K562 (cell line): Measurements from ENCODE around the gene PODN. TPM values are rescaled to one million over a fixed set of nuclear protein-coding genes. Genes with fewer than 3 reads are reported as not detected.

Experiments used
- ARID3A ChIP-seq: IDR thresholded peaks from 2 replicates; pipeline ENCODE4 v1.6.1; 2012; ENCODE audit warnings: low read depth, low read length, improper control_type of control experiment, borderline replicate concordance
- CREB5 ChIP-seq: fragments of 250-450 bp; sonication (Bioruptor Pico); IDR thresholded peaks from 2 replicates; pipeline ENCODE4 v1.5.0; 2020; ENCODE audit warnings: mild to moderate bottlenecking
- CTCFL ChIP-seq: IDR thresholded peaks from 2 replicates; pipeline ENCODE4 v1.6.1; 2011; ENCODE audit warnings: borderline replicate concordance, low read depth, mild to moderate bottlenecking, moderate library complexity, low read length; ENCODE audit not compliant: insufficient read depth, poor library complexity, severe bottlenecking
- CXXC5 ChIP-seq: fragments of 250-450 bp; sonication (Bioruptor Pico); IDR thresholded peaks from 2 replicates; pipeline ENCODE4 v1.8.0; 2022; ENCODE audit warnings: inconsistent platforms, mild to moderate bottlenecking, moderate library complexity
- IRF2 ChIP-seq: sonication (generic); formaldehyde crosslinking; IDR thresholded peaks from 2 replicates; pipeline ENCODE4 v1.8.1; 2022; ENCODE audit warnings: mild to moderate bottlenecking, missing genetic modification reagents
- KLF6 ChIP-seq: fragments of 250-450 bp; sonication (Bioruptor Pico); IDR thresholded peaks from 2 replicates; pipeline ENCODE4 v1.4.0; 2020; ENCODE audit warnings: mild to moderate bottlenecking, moderate library complexity, borderline replicate concordance
- L3MBTL2 ChIP-seq: fragments of 450-650 bp; IDR thresholded peaks from 2 replicates; pipeline ENCODE4 v1.6.1; 2016; ENCODE audit warnings: mild to moderate bottlenecking, moderate library complexity
- RBM17 ChIP-seq: fragments of 200-400 bp; formaldehyde crosslinking; IDR thresholded peaks from 2 replicates; pipeline ENCODE4 v1.6.1; 2017; ENCODE audit warnings: low read depth, mild to moderate bottlenecking, low read length, borderline replicate concordance
- TAL1 ChIP-seq: fragments of 450-650 bp; IDR thresholded peaks from 2 replicates; pipeline ENCODE4 v1.6.1; 2016; ENCODE audit warnings: mild to moderate bottlenecking
- ZBTB43 ChIP-seq: sonication (generic); formaldehyde crosslinking; IDR thresholded peaks from 2 replicates; pipeline ENCODE4 v1.8.0; 2023; ENCODE audit warnings: mild to moderate bottlenecking, missing genetic modification reagents
- ZBTB7A ChIP-seq: IDR thresholded peaks from 2 replicates; pipeline ENCODE4 v1.6.1; 2011; ENCODE audit warnings: low read depth, mild to moderate bottlenecking, low read length, moderate library complexity, borderline replicate concordance; ENCODE audit not compliant: control insufficient read depth
- ZFP1 ChIP-seq: fragments of 450-650 bp; formaldehyde crosslinking; IDR thresholded peaks from 2 replicates; pipeline ENCODE4 v1.4.0; 2020; ENCODE audit warnings: mild to moderate bottlenecking, mixed read lengths
- ZNF232 ChIP-seq: sonication (generic); formaldehyde crosslinking; IDR thresholded peaks from 2 replicates; pipeline ENCODE4 v1.8.0; 2022; ENCODE audit warnings: mild to moderate bottlenecking, missing genetic modification reagents
- ZNF24 ChIP-seq: fragments of 450-650 bp; IDR thresholded peaks from 2 replicates; pipeline ENCODE4 v1.6.1; 2016
- ZNF639 ChIP-seq, 2 experiments: fragments of 200-800 bp in 1 of 2; sonication (Bioruptor generic) in 1 of 2; sonication (generic) in 1 of 2; formaldehyde crosslinking in 1 of 2; IDR thresholded peaks in 1 of 2; conservative IDR thresholded peaks in 1 of 2; 2 replicates each; pipeline versions ENCODE4 v1.5.0 to v1.6.1; 2016 to 2020; ENCODE audit warnings: missing compliant biosample characterization in 1 of 2, missing genetic modification characterization in 1 of 2, missing genetic modification reagents in 1 of 2
- polyA plus RNA-seq, 8 experiments: library from polyadenylated mRNA; depleted of rRNA in 4 of 8; stranded (reverse) in 5 of 8; unstranded in 3 of 8; fragments of >200 nt; fragmentation: Nextera tagmentation in 2 of 8; fragmentation: Illumina TruSeq in 1 of 8; extraction: Ambion mirVana in 2 of 8; extraction: Trizol in 1 of 8; gene quantifications; 2 replicates each; pipeline versions ENCODE4 v1.2.1 to v1.2.3, GENCODE V29; 2011 to 2014; ENCODE audit warnings: inconsistent platforms in 1 of 8, missing spikeins in 1 of 8
- total RNA-seq, 7 experiments: library from RNA; depleted of rRNA in 6 of 7; stranded (reverse); fragments of >200 nt in 6 of 7; fragmentation: Illumina TruSeq in 2 of 7; extraction: Trizol in 2 of 7; gene quantifications; 2 replicates each; pipeline versions ENCODE4 v1.2.1 to v1.2.3, GENCODE V29; 2011 to 2021; ENCODE audit warnings: low replicate concordance in 1 of 7

PODN gene
- total and polyA plus RNA-seq, 9 of the 15 experiments (the other 6 are each of a cell fraction or from before 2014, with no cell fraction given): not detected

GRCh38 chr1:53047737-53048736 lies 14.0 kb upstream of the PODN start (continued):
- TF ChIP-seq ZBTB43 (CRISPR knock-in tag) (no peak), ARID3A (no peak), ZBTB7A (no peak), TAL1 (no peak), CXXC5 (CRISPR knock-in tag) (no peak), KLF6 (CRISPR knock-in tag) (no peak), ZFP1 (CRISPR knock-in tag) (no peak), CREB5 (CRISPR knock-in tag) (no peak), CTCFL (no peak), IRF2 (CRISPR knock-in tag) (no peak), L3MBTL2 (no peak), ZNF24 (no peak), ZNF639 (CRISPR knock-in tag; conservative IDR thresholded peaks at IDR 0.05 in 1 of 2, IDR thresholded peaks at IDR 0.05 in 1 of 2) (no peak), RBM17 (no peak), ZNF232 (no peak)
